Choroid plexus epithelial cell (primary cell): Measurements from ENCODE around the gene ASB7.
"Not testable (repeated sequence)": the region's sequence is repeated elsewhere in the genome, so short reads cannot be mapped to it uniquely, and the experiment has no call there.

Experiments
- DNase-seq: peaks from one replicate; pipeline ENCODE4 v3.0.0-alpha.2; 2010; ENCODE audit warnings: low read depth
- H3K4me3 ChIP-seq: 2 replicates; pipeline ENCODE4 v1.5.1; 2011; ENCODE audit warnings: low read depth, mild to moderate bottlenecking, control low read depth, low read length, moderate library complexity
- TF ChIP-seq, protein P1 (sequence below): conservative IDR thresholded peaks from 2 replicates; pipeline ENCODE4 v1.5.1; 2011; ENCODE audit warnings: low read depth, mild to moderate bottlenecking, control low read depth, inconsistent platforms, low read length, moderate library complexity

ASB7 gene

DNA sequence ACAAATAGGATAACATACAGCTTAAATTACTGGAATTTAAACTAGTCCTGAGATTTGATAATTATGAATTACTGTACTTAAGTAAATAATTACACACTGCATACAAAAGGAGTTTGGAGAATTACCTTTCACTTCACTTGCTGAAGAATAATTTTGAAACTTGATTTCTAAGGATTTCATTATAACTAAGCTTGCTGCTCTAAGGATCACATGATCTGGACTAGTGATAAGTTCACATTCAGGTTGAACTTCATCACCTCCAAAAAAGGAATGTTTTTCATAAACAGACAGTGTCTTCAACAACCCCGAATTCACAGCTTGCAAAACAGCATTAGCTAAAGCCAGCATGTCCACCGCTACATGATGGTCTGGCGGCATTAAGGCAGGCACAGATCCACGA lies 28.9 kb upstream of the ASB7 start:
- H3K4me3 ChIP-seq = no peak overlapping the region
- TF ChIP-seq, protein P1, sequence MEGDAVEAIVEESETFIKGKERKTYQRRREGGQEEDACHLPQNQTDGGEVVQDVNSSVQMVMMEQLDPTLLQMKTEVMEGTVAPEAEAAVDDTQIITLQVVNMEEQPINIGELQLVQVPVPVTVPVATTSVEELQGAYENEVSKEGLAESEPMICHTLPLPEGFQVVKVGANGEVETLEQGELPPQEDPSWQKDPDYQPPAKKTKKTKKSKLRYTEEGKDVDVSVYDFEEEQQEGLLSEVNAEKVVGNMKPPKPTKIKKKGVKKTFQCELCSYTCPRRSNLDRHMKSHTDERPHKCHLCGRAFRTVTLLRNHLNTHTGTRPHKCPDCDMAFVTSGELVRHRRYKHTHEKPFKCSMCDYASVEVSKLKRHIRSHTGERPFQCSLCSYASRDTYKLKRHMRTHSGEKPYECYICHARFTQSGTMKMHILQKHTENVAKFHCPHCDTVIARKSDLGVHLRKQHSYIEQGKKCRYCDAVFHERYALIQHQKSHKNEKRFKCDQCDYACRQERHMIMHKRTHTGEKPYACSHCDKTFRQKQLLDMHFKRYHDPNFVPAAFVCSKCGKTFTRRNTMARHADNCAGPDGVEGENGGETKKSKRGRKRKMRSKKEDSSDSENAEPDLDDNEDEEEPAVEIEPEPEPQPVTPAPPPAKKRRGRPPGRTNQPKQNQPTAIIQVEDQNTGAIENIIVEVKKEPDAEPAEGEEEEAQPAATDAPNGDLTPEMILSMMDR = no peak
- no peak for DNase-seq

DNA sequence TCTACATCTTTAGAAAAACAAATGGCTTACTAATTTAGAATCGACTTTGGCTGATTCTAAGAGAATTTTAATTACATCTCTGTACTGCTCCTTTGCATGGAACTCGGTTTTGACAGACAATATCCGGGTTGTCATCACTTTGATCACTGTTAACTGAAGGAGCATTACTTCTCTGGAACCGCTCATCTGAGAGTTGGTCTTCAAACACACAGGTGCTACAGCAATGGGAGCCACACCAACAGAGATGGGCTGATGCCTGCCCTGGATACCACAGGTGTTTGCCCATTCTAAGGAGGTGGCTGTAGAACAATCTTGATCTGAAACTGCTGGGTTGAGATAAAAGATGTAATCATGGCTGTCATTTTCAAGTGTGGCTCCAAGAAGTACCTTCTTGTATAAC lies 22.0 kb upstream of the ASB7 start:
- no peak for DNase-seq
- H3K4me3 ChIP-seq = no peak overlapping the region
- TF ChIP-seq, protein P1 = no peak

DNA sequence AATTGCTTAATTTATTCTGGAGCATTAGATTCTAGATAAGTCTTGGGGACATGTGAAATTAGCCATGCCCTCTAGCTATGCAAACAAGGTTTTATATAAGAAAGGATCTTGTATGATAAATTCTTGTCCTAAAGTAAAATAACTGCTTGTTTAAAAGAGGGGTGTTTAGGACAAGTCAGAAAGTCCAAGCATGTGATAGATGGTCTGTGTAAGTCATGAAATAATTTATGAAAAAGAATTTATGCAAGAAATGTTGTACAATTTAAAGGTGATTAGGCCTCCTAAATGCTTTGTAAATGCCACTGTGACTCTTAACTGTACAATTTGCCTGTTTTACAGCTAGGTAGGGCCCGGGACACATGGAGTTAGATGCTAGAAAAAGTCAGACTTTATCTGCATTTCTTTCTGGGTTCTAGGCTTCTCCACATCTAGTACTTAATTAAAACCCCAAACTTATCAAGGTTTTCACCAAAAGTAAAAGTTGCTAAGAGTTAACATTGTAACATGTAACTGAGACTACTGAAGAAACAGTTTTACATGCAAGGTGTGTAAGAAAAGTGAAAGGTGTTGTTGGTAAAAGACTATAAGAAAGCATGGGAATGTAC lies 13.6 kb upstream of the ASB7 start:
- no peak overlapping the region for H3K4me3 ChIP-seq
- TF ChIP-seq, protein P1 = no peak
- DNase-seq = peak; percentile 27

DNA sequence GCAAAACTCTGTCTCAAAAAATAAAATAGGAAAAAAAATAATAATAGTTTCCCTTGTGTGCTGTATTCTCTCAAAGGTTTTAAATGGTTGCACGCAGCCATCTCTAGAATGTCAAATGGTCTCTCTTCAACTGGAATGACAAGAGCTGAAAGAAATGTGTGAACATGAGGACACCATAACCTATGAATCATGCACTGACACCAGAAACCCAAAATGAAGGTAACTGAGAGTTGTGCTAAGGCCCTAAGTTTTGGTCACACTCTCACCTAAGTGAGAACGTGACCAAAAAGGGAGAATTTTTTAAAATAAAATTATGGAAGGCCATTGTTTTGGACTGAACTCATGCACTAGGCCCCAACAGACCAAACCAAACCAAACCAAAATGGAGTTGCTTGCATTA lies 11.2 kb upstream of the ASB7 start:
- not testable (repeated sequence) for H3K4me3 ChIP-seq, DNase-seq

DNA sequence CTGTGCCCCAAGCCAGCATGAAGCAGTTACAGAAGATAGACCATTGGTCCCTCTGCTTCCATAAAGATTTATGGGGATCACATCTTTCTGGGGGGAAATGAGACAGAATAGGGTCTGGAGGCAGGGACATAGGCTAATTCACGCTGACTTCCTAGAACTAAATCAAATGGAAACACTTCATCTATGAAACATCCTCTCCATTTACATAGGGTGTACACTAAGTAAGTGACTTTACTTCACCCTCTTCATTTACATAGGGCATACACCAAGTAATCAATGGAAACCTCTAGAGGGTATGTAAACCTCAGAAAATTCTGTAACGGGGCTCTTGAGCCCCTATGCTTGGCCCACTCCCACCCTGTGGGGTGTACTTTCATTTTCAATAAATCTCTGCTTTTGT lies 10.6 kb upstream of the ASB7 start:
- no peak for DNase-seq
- H3K4me3 ChIP-seq = no peak overlapping the region
- TF ChIP-seq, protein P1 = no peak

DNA sequence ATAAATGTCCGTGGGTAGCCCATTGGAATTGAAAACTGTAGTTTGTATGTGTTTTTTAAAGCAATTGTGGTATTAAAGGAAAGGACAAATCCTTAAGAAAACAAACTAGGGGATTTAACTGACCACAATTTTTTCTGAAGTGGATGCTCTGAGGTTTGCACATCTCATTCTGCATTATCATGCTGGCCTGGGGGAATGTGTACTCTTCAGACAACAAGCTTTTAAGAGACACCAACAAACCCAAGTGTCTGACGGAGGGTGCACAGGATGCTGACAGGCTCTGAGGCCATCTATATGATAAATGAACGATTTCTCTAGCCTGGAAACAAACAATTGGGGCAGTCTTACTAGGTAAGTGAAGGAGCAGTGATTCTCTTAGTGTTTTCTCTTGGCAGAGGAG lies 9.5 kb upstream of the ASB7 start:
- DNase-seq = peak; percentile 72
- H3K4me3 ChIP-seq = no peak overlapping the region
- TF ChIP-seq, protein P1 = no peak

DNA sequence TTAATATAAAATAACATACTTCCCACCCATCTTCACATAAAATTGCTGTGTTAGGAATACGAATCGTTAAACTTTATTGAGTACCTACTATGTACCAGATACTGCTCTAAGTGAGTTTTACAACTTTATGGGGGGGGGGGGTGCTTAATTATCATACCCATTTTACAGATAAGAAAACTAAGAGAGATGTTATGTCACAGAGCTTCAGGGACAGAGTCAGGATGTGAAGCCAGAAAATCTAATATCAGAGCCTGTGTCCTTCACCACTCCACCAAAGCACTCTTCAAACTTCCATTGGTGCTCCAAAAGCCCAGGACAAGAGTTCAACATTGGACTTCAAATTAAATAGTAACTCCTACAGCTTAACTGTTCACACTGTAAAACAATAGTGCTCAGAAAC lies 9.0 kb upstream of the ASB7 start:
- DNase-seq = no peak
- TF ChIP-seq, protein P1 = no peak
- no peak overlapping the region for H3K4me3 ChIP-seq
